CD4-positive, alpha-beta T cell treated with Interleukin-10 for 1 hour (primary cell): ENCODE results near the gene AMPD3.

Experiments
- DNase-seq: peaks from one replicate; pipeline ENCODE4 v3.0.0-alpha.2; 2020

The AMPD3 gene

DNA sequence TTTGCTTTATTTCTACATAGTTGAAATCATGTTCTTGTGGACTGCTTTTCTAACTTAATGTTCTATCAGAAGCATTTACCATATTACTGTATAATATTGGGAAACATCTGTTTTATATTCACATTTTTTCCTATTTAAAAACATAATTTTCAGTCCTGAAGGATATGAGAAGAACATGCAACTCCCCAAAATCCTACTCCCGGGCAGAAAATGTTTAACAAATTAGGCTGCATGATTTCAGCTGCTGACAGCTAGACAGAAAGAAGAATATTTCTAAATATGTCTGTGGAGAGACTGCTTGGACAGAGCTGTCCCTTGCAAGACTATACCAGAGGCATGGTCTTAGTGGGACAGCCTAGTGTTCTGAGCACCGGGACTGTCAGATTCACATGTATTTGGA, 15.7 kb upstream of the AMPD3 start:
- DNase-seq, result no peak

- DNase-seq, result no peak
Observed at GRCh38 chr11:10439924-10440323, 15.1 kb upstream of the AMPD3 start.

- no peak for DNase-seq
Observed at GRCh38 chr11:10440401-10440800, 14.7 kb upstream of the AMPD3 start.

DNA sequence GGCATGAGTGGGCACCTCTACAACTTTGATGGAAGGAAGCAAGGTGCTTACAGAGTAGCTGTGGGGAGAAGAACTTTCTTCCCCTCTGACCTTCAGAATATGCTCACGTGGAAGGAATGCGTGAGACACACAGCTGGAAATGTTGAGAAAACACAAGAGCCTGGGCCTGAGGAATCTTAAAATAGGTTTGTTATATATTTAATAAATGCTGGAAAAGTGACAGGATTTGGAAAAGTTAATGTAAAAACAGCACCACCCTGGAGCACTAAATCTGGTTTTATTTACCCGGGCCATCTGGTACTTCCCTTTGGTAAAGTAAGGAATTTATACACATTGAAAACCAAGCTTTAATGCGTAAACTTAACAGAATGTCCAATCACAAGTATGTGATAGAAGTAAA, 14.0 kb upstream of the AMPD3 start:
- no peak for DNase-seq

GRCh38 chr11:10441652-10442503, 13.2 kb upstream of the AMPD3 start:
- peak; percentile 17 for DNase-seq

- DNase-seq, result no peak
Observed at GRCh38 chr11:10443152-10443551, 11.9 kb upstream of the AMPD3 start.

GRCh38 chr11:10443721-10444235, 11.3 kb upstream of the AMPD3 start:
- no peak for DNase-seq

DNA sequence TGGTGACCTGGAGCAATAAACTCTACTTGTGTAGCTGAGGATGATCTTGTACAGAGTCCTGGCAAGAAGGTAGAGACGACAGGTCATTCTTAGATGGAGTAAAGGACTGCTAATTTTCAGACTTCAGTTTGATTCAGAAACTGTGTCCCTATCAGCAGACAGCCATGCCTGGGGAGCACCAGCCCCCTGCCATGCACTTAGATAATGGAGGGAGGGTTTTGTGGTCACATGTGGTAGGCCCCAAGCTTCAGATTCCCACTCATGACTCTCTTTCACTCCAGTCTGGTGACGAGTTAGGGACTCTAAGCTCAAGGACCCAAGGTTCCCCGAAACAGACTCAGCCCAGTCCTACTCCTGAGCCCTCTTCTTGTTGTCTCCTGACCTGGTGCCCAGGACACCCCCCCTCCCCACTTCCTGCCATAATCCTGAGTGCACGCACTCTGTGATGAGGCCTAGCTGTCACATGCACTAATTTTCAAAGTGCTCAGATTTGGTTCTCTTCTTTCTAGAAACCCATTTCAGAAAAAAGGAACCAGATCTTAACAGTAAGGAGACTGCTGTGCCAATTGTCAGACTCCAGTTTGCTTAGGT, 10.2 kb upstream of the AMPD3 start:
- DNase-seq, result no peak

- no peak for DNase-seq
Observed at GRCh38 chr11:10447445-10447844, 7.6 kb upstream of the AMPD3 start.

- DNase-seq, result peak; percentile 50
Observed at GRCh38 chr11:10450462-10451425, 4.3 kb upstream of the AMPD3 start.

DNA sequence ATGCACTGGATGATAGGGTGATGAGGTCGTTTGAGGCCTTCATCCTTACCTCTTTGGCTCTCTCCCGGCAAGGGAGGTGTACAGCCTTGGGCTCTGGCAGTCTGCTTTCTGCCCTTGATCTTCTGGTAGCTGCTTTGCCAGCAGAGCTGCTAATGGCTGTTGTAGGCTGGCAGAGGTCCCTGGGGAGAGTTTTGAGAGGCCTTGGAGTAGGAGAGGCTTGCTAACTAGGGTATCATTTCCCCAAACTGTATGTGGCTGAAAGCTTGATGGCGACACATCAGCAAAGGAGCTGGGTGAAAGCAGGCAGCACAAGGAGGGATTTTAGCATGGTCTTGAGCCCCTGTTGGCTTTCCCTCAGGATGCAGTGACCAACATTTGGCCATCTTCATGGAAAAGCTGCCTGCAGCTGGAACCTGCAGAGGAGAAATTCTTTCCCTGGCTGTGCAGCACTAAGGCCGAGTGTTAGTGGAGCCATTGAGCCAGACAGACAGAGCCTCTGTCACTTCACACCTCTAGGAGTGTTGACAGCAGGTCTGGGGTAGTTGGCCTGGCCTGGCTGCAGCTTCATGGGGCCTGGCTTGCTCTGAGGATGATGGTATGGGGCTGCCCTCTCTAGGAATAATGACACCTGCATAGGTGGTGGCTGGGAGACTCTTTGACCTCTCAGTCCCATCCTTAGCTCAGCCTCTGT, 3.5 kb upstream of the AMPD3 start:
- DNase-seq, result no peak

GRCh38 chr11:10452211-10452767, 2.8 kb upstream of the AMPD3 start:
- DNase-seq, result no peak

GRCh38 chr11:10453261-10453660, 1.8 kb upstream of the AMPD3 start:
- DNase-seq, result no peak

DNA sequence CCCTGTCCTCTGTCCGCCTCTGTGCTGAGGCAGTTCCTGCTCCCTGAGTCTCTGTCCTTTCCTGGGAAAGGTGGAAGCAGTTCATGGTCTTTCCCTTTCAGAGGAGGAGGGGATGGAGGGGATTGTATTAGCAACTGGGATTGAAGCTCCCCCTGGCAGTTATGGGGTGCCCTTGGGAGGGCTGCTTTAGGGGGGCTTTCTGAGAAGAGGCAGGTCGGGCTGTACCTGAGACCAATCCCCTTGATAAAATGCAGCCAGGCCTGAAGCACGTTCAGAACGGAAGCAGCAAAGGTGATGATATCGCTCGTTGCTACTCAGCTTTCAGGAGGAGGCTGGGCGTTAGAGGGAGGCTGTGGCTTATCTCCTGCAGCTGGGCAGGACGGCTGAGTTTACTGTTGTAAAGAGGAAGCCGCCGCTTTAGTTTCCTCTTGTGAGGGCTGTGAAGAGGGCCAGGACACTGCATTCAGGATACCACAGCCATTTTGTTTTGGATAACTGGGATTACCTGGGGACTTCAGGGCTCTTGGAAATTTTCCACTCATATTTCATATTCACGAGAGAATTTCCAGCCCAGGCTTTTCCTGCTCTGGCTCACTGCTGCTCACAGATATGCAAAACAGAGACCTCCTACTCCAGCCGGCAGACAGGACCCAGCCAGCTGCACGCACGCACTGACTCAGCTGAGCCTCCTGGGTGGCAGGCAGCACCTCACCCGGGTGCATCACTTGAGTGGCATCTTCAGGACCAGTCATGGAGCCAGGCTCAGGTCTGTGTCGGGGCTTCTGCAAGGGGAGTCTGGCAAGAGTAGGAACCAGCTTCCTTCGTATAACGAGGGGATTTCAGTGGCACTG, 798 bp downstream of the AMPD3 start:
- DNase-seq, result peak; percentile 69

GRCh38 chr11:10456519-10456918, 1.5 kb downstream of the AMPD3 start:
- DNase-seq, result no peak

DNA sequence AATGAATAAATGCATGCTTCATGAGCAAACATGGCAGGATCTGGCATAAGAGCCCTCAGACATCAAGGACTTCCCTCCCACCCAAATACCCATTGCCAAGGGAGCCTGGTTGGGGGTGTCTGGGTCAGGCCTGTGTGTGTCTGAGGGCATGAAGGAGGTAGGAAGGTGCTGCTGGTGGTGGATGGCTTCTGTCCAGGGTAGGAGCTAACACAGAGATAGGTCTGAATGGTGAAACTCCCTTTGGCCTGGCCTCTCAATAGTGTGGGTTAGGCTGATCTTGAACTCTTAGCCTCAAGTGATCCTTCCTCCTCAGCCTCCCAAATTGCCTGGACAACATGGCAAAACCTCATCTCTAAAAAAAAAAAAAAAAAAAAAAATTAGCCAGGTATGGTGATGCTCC, 2.8 kb downstream of the AMPD3 start:
- no peak for DNase-seq

DNA sequence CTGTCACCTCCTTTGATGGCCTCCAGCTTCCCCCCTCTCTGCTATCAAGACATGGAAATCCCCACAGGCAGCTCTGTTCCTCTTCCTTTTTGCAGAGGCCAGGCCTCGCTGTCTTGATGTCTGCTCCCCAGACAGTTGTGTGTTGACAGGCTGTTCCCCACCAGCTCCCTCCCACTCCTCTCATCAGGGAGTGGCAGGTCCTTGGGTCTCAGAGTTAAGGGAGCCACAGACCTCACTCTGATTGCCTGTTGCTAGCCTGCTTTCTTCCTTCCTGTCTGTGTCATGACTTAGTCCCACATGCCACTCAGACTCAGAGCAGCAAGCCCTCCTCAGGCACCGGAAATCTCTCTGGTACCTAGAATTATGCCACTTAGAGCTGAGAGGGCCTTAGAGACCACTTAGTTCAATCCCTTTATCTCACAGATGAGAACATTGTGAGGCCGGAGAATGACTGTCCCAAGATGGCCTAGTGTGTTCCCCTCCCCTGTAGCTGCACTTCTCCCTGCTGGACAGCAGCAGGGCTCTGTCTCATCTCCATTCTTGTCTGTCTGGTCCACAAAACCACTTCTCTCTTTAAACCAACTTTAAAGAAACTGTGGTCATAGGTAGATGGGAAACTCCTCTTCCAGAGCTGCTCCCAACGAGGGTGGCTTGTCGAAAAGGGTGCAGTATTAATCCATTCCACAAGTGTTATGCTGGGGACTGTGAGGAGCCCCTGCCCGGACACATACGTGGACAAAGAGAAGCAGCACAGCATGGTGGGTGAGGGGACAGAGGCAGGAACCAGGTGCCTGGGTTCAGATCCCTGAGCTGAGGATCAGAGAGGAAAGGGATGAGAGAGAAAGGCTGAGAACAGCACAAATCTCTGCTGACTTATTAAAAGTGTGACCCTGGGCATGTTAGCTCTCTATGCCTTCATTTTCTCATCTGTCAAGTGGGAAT, 4.2 kb downstream of the AMPD3 start:
- DNase-seq, result peak; percentile 74

DNA sequence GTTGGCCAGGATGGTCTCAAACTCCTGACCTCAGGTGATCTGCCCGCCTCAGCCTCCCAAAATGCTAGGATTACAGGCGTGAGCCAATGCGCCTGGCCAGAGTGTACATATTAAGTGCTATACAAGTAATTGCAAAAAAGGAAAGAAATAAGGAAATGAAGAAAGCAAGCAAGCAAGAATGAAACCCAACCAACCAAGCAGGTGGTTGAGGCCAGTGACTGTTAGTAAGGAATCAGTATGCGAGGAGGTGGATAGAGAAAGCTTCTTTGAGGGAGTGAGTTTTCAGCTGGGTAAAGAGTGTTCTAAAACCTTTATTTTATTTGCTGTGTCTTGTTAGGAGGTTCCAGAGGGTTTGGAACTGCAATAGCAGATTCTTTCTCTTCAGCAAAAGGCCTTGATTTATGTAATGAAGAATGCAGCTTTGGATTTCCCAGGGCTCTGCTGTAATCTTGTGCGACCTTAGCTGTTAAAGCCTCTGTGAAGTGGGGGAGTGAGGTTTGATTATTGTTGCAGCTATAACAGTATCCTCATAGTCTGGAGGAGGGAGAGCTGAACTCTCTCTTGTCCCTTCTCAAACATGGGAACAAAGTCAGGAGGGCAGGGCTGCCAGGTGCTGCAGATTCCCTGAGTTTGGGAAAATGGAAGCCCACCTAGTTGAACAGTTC, 5.7 kb downstream of the AMPD3 start:
- DNase-seq, result no peak

GRCh38 chr11:10461276-10461790, 6.3 kb downstream of the AMPD3 start:
- DNase-seq, result no peak
